Choroid plexus epithelial cell (primary cell): ENCODE measurements around the gene IGFBP1.

Source experiments
- DNase-seq: peaks from one replicate; pipeline ENCODE4 v3.0.0-alpha.2; 2010; ENCODE audit warnings: low read depth
- H3K4me3 ChIP-seq: 2 replicates; pipeline ENCODE4 v1.5.1; 2011; ENCODE audit warnings: low read depth, mild to moderate bottlenecking, control low read depth, low read length, moderate library complexity
- TF ChIP-seq, protein P1 (sequence below): conservative IDR thresholded peaks from 2 replicates; pipeline ENCODE4 v1.5.1; 2011; ENCODE audit warnings: low read depth, mild to moderate bottlenecking, control low read depth, inconsistent platforms, low read length, moderate library complexity

Gene IGFBP1

DNA sequence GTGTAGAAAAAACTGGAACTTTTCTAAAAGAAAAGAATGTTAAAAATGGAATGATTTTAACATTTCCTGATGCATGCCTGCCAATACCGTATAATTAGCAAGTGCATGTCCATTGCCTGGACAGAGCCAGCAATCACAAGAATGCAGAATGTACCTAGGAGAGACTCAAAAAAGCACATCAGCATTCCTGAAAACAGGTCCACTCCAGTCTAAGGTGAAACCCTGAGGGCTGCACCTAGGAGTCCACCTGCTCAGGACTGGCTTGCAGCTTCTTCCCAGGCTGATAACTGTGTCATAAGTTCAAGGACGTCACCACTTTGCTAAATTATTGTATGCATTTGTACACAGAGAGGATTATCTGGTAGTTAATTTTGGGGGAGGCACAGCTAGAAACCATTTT is 20.8 kb upstream of the IGFBP1 start:
- H3K4me3 ChIP-seq = no peak overlapping the region
- DNase-seq = no peak
- TF ChIP-seq, protein P1, sequence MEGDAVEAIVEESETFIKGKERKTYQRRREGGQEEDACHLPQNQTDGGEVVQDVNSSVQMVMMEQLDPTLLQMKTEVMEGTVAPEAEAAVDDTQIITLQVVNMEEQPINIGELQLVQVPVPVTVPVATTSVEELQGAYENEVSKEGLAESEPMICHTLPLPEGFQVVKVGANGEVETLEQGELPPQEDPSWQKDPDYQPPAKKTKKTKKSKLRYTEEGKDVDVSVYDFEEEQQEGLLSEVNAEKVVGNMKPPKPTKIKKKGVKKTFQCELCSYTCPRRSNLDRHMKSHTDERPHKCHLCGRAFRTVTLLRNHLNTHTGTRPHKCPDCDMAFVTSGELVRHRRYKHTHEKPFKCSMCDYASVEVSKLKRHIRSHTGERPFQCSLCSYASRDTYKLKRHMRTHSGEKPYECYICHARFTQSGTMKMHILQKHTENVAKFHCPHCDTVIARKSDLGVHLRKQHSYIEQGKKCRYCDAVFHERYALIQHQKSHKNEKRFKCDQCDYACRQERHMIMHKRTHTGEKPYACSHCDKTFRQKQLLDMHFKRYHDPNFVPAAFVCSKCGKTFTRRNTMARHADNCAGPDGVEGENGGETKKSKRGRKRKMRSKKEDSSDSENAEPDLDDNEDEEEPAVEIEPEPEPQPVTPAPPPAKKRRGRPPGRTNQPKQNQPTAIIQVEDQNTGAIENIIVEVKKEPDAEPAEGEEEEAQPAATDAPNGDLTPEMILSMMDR = no peak

DNA sequence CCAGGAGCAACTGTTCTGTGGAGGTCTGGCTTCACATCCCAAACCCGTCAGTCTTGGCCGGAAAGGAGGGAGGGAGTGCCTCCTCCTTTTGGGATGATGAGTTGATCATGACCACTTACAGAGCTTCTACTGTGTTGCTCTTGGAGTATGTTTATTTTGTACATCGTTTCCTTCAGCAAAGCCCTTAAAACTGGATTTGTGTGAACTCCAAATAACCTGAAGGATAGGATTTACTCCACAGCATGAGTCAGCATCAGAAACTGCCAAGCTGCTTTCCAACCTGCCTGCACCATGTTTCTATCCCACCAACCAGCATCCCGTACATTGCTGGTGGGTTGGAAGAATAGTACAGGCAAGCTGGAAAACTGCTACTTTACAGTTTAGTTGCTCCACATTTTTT is 18.9 kb upstream of the IGFBP1 start:
- no peak overlapping the region for H3K4me3 ChIP-seq
- DNase-seq = peak; percentile 47
- TF ChIP-seq, protein P1 = no peak

DNA sequence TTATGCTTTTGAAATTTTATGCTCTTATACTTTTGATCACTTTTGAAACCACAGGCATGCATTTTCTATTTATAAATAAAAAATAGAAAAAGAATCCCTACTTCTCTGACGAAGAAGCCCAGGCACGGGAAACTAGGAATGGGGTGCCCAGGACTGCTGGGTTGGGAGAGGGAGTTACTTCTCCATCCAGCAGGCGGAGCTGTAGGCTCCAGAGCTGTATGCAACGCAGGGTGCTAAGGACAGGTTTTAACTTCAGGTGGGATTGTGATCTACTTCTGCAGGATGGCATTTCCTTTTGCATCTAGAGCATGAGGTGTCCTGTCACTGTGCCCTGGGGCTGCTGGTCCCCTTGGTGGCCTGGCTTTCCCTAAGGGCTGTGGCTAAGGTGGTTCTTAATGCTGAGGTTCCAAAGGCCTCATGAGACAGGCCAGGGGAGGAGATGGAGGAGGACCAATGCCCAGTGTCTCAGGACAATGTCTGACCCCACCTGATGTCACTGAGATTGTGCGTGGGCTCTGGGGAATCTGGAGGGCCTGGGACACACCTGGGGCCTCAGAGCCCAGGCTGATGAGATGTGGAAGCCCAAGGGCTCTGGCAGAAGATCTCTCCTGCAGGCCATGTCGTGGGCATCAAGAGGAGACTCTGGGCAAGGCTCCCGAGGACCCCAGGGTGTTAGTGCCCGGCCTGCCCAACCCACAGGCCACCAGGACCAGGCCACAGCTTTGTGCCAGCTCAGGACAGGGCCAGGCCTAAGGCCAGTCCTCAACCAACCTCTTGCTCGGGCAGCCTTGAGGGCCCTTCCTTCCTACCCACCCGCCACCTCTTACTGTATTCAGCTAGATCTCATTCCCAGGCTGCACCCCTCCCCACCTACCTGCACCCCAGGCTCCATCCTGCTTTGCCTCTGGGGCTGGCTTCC is 15.9 kb upstream of the IGFBP1 start:
- TF ChIP-seq, protein P1 = peak; percentile 87
- no peak overlapping the region for H3K4me3 ChIP-seq
- DNase-seq = peak; percentile 48

DNA sequence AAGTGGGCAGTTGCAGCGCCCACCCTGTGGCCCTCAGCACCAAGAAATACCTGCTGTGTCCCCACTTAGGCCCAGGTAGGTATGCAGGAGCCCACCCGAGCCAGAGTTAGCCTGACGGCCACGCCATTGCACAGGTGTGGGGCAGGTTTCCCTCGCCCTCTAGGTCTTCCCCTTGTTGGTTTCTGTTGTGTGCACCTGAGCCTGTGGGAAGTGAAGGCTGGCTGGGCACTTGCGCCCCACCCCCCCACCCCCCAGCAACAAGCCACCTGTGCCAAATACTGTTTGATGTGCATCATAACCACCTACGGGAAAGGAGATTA is 15.3 kb upstream of the IGFBP1 start, which contains the start of gene CCDC201:
Gene CCDC201 (minus strand): TSS at position 48 of the 320 bp plus-strand sequence. CDS start 75 bp downstream, outside the sequence.
- TF ChIP-seq, protein P1 = no peak
- no peak for DNase-seq
- no peak within 1 kb of the TSS for H3K4me3 ChIP-seq

DNA sequence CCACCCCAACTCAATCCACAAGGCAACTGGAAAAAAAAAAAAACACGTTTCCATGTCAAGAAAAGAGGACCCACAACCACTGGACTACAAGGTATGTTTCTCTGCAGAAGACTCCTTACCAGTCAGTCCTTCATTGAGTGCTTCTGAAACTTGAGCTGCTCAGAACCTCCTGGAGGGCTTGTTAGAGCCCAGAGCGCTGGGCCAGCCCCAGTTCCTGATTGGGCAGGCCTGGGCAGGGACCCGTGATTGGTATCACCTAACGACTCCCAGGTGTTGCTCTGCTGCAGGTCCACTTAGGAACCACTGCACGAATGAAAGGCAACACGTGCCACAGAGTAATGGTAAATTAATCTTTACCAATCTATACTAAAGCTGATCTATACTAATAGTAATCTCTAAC is 14.9 kb upstream of the IGFBP1 start:
- TF ChIP-seq, protein P1 = no peak
- no peak for DNase-seq
- no peak overlapping the region for H3K4me3 ChIP-seq

DNA sequence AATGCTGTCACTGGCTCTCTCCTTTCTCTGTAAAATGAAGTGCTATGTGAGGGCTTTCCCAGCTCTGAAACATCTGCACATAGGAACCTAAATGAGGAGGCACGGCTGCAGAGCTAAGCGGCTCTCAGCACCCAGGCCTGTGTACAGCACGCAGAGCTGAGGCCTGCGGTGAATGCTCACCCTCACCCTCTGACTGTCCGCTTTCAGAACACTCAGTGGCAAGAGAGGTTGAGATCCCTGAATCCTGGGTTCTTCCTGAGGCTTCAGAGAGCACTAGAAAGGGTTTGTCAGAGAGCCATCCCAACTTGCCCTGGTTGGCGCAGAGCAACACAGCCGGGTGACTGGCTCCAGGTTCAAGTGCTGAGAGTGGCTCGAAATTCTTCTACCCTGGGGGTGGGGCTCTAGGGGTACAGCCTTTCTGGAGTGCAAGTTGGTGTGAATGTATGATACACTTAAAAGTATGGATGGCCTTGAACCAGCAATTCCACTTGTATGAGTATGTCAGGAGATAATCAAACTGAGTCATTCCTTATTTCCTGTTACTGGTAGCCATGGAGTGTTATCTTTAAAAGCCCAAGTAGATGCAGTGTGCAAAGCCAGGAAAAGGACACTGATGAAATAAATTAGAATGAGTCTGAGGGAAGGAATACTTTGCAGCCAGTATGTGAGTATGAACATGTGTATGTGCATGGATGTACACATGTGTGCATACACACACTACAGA is 13.7 kb upstream of the IGFBP1 start:
- peak; percentile 82 for DNase-seq

More for the DNA sequence above, 13.7 kb upstream of the IGFBP1 start:
- TF ChIP-seq, protein P1 = no peak
- no peak overlapping the region for H3K4me3 ChIP-seq
